HEK293T (cell line): ENCODE results near the gene DCUN1D3.

Experiments
- ARNT ChIP-seq: fragments of 450-650 bp; IDR thresholded peaks from 2 replicates; pipeline ENCODE4 v1.6.1; 2017; ENCODE audit warnings: mild to moderate bottlenecking
- BHLHE40 ChIP-seq: fragments of 450-650 bp; IDR thresholded peaks from 2 replicates; pipeline ENCODE4 v1.6.1; 2016; ENCODE audit warnings: mild to moderate bottlenecking, moderate library complexity, borderline replicate concordance
- CTBP1 ChIP-seq: fragments of 450-650 bp; IDR thresholded peaks from 2 replicates; pipeline ENCODE4 v1.6.1; 2016; ENCODE audit warnings: borderline replicate concordance
- ELF4 ChIP-seq: fragments of 450-650 bp; IDR thresholded peaks from 2 replicates; pipeline ENCODE4 v1.6.1; 2017; ENCODE audit warnings: antibody characterized with exemption
- FOXA1 ChIP-seq: fragments of 450-650 bp; IDR thresholded peaks from 2 replicates; pipeline ENCODE4 v1.6.1; 2016; ENCODE audit warnings: mild to moderate bottlenecking
- FOXK2 ChIP-seq: fragments of 450-650 bp; IDR thresholded peaks from 2 replicates; pipeline ENCODE4 v1.6.1; 2016; ENCODE audit warnings: mild to moderate bottlenecking
- FOXM1 ChIP-seq: fragments of 450-650 bp; IDR thresholded peaks from 2 replicates; pipeline ENCODE4 v1.6.1; 2017; ENCODE audit warnings: mild to moderate bottlenecking, borderline replicate concordance
- HDGF ChIP-seq: fragments of 450-650 bp; IDR thresholded peaks from 2 replicates; pipeline ENCODE4 v1.6.1; 2017; ENCODE audit warnings: antibody characterized with exemption, borderline replicate concordance
- L3MBTL2 ChIP-seq: fragments of 450-650 bp; conservative IDR thresholded peaks from 2 replicates; pipeline ENCODE4 v1.6.1; 2016; ENCODE audit warnings: mild to moderate bottlenecking
- NFRKB ChIP-seq: fragments of 450-650 bp; IDR thresholded peaks from 2 replicates; pipeline ENCODE4 v1.6.1; 2016; ENCODE audit warnings: mild to moderate bottlenecking, moderate library complexity
- SP1 ChIP-seq: fragments of 450-650 bp; IDR thresholded peaks from 2 replicates; pipeline ENCODE4 v1.6.1; 2017
- SUZ12 ChIP-seq: fragments of 450-650 bp; IDR thresholded peaks from 2 replicates; pipeline ENCODE4 v1.6.1; 2016; ENCODE audit warnings: mild to moderate bottlenecking
- TARDBP ChIP-seq: fragments of 450-650 bp; IDR thresholded peaks from 2 replicates; pipeline ENCODE4 v1.6.1; 2016
- ZNF384 ChIP-seq: fragments of 450-650 bp; IDR thresholded peaks from 2 replicates; pipeline ENCODE4 v1.6.1; 2016

- TF ChIP-seq BHLHE40 (no peak), TARDBP (no peak), HDGF (no peak), FOXK2 (no peak), FOXA1 (no peak), SUZ12 (no peak), SP1 (no peak), L3MBTL2 (no peak), CTBP1 (no peak), ZNF384 (no peak), ELF4 (no peak), NFRKB (no peak), FOXM1 (no peak), ARNT (no peak)
Measured at GRCh38 chr16:20846551-20846950, 53.6 kb downstream of the DCUN1D3 start.
